ENCODE measurements around the gene MCC.

MCC gene

GRCh38 chr5:113378959-113379541 lies 109.2 kb downstream of the MCC start:
- DNase-seq (ENCODE audit: low read depth) = peak; percentile 21
- H3K4me3 ChIP-seq (ENCODE audit: low read depth, low read length) = no peak overlapping the region

- H3K4me3 ChIP-seq (ENCODE audit: low read depth, low read length) = no peak overlapping the region
Observed at GRCh38 chr5:113378514-113378913, 109.7 kb downstream of the MCC start.

DNA sequence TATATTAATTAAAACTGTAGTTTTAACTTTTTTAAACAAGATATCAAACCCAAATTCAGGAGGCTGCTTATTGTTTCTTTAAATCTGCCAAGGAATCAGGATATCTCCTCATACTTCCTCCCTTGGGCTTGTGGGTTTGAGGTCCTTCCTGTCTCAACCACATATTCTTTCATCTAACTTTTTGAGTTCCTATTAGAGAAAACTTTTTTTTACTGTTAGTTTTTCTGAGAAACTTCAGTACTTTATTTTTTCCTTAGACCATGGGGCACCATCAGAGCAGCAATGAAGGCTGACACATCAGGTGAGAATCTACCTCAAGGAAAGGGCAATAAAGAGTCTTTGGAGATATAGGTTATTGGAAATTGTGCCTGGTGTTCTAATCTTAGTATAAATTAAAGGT lies 110.2 kb downstream of the MCC start:
- DNase-seq (ENCODE audit: low read depth) = no peak
- H3K4me3 ChIP-seq (ENCODE audit: low read depth, low read length) = no peak overlapping the region

More at GRCh38 chr5:113378514-113378913, 109.7 kb downstream of the MCC start:
- no peak for DNase-seq (ENCODE audit: low read depth)

DNA sequence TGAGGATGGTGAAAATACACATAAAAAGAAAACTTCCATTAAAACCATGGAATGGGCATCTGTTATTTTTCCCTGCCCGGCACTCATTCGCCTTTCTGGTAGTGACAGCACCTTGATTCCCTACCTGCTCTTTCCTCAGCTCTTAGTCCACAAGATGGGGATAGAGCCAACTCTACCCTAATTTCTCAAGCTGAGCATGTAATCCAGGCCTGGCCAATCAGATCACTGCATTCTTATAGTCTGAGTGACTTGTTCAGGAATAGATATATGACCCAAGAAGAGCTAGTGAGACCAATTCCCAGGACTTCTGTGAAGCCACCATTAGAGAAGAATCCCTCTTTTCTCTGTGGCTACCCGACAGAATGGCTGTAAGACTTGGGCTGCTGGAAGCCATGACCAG lies 111.6 kb downstream of the MCC start:
- DNase-seq (ENCODE audit: low read depth) = no peak
- H3K4me3 ChIP-seq (ENCODE audit: low read depth, low read length) = no peak overlapping the region

GRCh38 chr5:113375480-113376060 lies 112.7 kb downstream of the MCC start:
- no peak overlapping the region for H3K4me3 ChIP-seq (ENCODE audit: low read depth, low read length)
- DNase-seq (ENCODE audit: low read depth) = no peak

- no peak for DNase-seq (ENCODE audit: low read depth)
- no peak overlapping the region for H3K4me3 ChIP-seq (ENCODE audit: low read depth, low read length)
Observed at GRCh38 chr5:113373426-113373825, 114.8 kb downstream of the MCC start.

- no peak for DNase-seq (ENCODE audit: low read depth)
- H3K4me3 ChIP-seq (ENCODE audit: low read depth, low read length) = no peak overlapping the region
Observed at GRCh38 chr5:113371721-113372196, 116.5 kb downstream of the MCC start.

DNA sequence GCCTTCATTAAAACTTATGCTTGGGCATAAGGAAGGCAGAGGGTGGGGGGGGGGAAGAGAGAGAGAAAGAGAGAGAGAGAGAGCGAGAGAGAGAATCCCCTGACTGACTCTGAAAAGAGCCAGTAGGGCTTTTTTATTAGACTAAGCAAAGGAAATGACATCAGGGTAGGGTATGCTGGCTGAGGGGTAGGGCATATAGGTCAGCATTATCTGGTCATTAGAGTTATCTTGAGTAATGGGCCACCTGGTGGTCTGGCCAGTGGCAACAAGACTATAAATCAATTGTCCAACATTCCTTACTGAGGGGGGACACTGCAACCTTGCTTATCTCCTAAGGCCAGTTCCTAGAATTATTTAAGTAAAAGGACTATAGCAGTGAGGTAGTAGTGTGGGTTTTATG lies 120.7 kb downstream of the MCC start:
- H3K4me3 ChIP-seq (ENCODE audit: low read depth, low read length) = no peak overlapping the region
- DNase-seq (ENCODE audit: low read depth) = no peak

GRCh38 chr5:113364466-113364865 lies 123.8 kb downstream of the MCC start:
- DNase-seq (ENCODE audit: low read depth) = no peak
- no peak overlapping the region for H3K4me3 ChIP-seq (ENCODE audit: low read depth, low read length)

DNA sequence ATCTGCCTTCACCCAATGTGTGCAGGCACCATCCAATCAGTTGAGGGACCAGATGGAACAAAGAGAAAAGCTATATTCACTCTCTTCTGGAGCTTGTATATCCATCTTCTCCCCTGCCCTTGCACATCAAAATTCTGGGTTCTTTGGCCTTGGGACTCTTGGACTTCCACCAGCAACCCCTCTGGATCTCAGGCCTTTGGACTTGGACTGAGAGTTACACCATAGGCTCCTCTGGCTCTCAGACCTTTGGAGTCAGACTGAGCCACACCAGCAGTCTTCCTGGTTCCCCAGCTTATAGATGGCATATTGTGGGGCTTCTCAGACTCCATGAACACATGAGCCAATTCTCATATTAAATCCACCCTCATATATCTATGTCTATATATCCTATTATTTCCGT lies 126.6 kb downstream of the MCC start:
- no peak overlapping the region for H3K4me3 ChIP-seq (ENCODE audit: low read depth, low read length)
- DNase-seq (ENCODE audit: low read depth) = no peak

- no peak for DNase-seq (ENCODE audit: low read depth)
- H3K4me3 ChIP-seq (ENCODE audit: low read depth, low read length) = no peak overlapping the region
Observed at GRCh38 chr5:113359419-113359818, 128.8 kb downstream of the MCC start.

- no peak for DNase-seq (ENCODE audit: low read depth)
- H3K4me3 ChIP-seq (ENCODE audit: low read depth, low read length) = no peak overlapping the region
Observed at GRCh38 chr5:113358696-113359095, 129.6 kb downstream of the MCC start.

DNA sequence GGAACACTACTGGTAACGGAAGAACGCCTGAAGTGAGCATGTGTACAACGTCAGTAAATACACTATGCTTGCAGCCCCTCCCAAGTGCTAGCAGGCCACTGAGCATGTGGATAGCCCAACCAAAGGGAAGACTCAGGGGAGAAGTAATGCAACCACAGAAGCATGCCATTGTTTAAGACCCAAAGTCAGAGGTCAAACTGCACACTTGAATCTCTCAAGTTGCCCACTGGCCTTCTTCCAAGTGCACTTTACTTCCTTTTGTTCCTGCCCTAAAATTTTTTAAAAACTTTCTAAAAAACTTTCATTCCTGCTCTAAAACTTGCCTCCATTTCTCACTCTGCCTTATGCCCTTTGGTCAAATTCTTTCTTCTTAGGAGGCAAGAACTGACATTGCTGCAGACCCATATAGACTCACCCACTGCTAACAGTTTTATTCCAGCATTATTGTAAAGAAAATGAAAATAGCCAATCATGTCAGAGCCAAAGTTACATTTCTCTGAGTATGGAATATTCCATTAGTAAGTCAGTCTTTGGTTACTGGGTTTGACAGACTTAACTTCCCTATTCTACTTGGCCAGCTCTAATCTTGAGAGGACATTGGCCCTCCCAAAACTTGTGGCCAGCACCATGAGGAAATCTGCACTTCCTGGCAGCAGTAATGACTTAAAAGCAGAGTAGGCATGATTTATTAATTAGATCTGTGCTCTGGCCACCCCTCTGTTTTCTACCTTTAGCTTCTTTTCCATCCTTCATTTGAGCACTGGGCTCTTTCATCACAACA lies 130.4 kb downstream of the MCC start:
- no peak for DNase-seq (ENCODE audit: low read depth)
- H3K4me3 ChIP-seq (ENCODE audit: low read depth, low read length) = no peak overlapping the region

DNA sequence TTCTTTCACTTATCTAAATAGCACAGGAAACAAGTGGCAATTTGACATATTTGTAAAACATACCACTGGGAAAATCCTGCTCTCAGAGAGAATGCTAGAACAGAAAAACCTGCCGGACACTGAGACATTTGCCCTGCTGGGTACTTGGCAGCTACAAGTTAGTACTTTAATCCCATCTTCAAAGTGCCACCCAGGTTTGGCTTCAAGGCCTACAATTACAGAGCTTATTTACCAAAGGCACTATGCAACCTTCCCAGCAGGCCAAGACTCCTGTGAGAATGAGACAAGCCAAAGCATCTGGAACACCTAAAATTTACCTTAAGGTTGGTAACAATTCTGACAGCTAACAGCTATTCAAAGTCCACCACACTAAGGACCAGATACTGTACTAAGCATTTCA lies 131.8 kb downstream of the MCC start:
- no peak overlapping the region for H3K4me3 ChIP-seq (ENCODE audit: low read depth, low read length)
- no peak for DNase-seq (ENCODE audit: low read depth)

- DNase-seq (ENCODE audit: low read depth) = no peak
- H3K4me3 ChIP-seq (ENCODE audit: low read depth, low read length) = no peak overlapping the region
Observed at GRCh38 chr5:113354055-113354454, 134.2 kb downstream of the MCC start.

DNA sequence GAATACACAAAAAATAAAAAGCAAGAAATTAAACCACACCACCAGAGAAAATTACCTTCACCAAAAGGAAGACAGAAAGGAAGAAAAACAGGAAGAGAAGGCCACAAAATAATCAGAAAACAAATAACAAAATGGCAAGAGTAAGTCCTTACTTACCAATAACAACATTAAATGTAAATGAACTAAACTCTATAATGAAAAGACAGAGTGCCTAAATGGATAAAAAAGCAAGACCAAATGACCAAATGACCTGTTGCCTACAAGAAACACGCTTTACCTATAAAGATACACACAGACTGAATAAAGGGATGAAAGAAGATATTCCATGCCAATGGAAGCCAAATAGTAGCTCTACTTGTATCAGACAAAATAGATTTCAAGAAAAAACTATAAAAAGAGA lies 140.7 kb downstream of the MCC start:
- H3K4me3 ChIP-seq (ENCODE audit: low read depth, low read length) = no peak overlapping the region
- DNase-seq (ENCODE audit: low read depth) = no peak

GRCh38 chr5:113344973-113345940 lies 143.0 kb downstream of the MCC start:
- no peak overlapping the region for H3K4me3 ChIP-seq (ENCODE audit: low read depth, low read length)

GRCh38 chr5:113343343-113343742 lies 144.9 kb downstream of the MCC start:
- no peak overlapping the region for H3K4me3 ChIP-seq (ENCODE audit: low read depth, low read length)
- DNase-seq (ENCODE audit: low read depth) = no peak

More at GRCh38 chr5:113344973-113345940, 143.0 kb downstream of the MCC start:
- peak; percentile 56 for DNase-seq (ENCODE audit: low read depth)

- no peak overlapping the region for H3K4me3 ChIP-seq (ENCODE audit: low read depth, low read length)
- no peak for DNase-seq (ENCODE audit: low read depth)
Observed at GRCh38 chr5:113340537-113340936, 147.7 kb downstream of the MCC start.

GRCh38 chr5:113338628-113339027 lies 149.6 kb downstream of the MCC start:
- H3K4me3 ChIP-seq (ENCODE audit: low read depth, low read length) = no peak overlapping the region

More at GRCh38 chr5:113338628-113339027, 149.6 kb downstream of the MCC start:
- no peak for DNase-seq (ENCODE audit: low read depth)
